HepG2 (cell line): ENCODE results near the gene ENKUR. TPM values are rescaled to one million over a fixed set of nuclear protein-coding genes. Genes with fewer than 3 reads are reported as not detected.

ENCODE experiments used
- HMGXB3 ChIP-seq: sonication (generic); formaldehyde crosslinking; IDR thresholded peaks from 2 replicates; pipeline ENCODE4 v1.4.0; 2020; ENCODE audit warnings: missing genetic modification reagents, borderline replicate concordance
- KAT8 ChIP-seq: IDR thresholded peaks from 2 replicates; pipeline ENCODE4 v1.6.1; 2016; ENCODE audit warnings: missing genetic modification reagents, missing compliant biosample characterization
- MLLT10 ChIP-seq: sonication (generic); formaldehyde crosslinking; IDR thresholded peaks from 2 replicates; pipeline ENCODE4 v1.4.0; 2020; ENCODE audit warnings: missing genetic modification reagents
- MYPOP ChIP-seq: sonication (generic); formaldehyde crosslinking; IDR thresholded peaks from 2 replicates; pipeline ENCODE4 v1.8.1; 2023; ENCODE audit warnings: mild to moderate bottlenecking, moderate library complexity, missing genetic modification reagents
- NFKB2 ChIP-seq: sonication (generic); formaldehyde crosslinking; IDR thresholded peaks from 2 replicates; pipeline ENCODE4 v1.4.0; 2020; ENCODE audit warnings: missing genetic modification reagents, borderline replicate concordance
- POLR2G ChIP-seq: fragments of 200-400 bp; formaldehyde crosslinking; IDR thresholded peaks from 2 replicates; pipeline ENCODE4 v1.6.1; 2018; ENCODE audit warnings: mild to moderate bottlenecking, low read depth, low read length, moderate library complexity
- TARDBP ChIP-seq: sonication (generic); formaldehyde crosslinking; IDR thresholded peaks from 2 replicates; pipeline ENCODE4 v1.8.0; 2022; ENCODE audit warnings: mild to moderate bottlenecking, missing genetic modification reagents
- ZBTB14 ChIP-seq: sonication (generic); formaldehyde crosslinking; IDR thresholded peaks from 2 replicates; pipeline ENCODE4 v1.4.0; 2020; ENCODE audit warnings: missing genetic modification reagents
- ZBTB21 ChIP-seq: sonication (generic); formaldehyde crosslinking; IDR thresholded peaks from 2 replicates; pipeline ENCODE4 v1.4.0; 2020; ENCODE audit warnings: missing genetic modification reagents
- ZBTB46 ChIP-seq: sonication (generic); formaldehyde crosslinking; IDR thresholded peaks from 2 replicates; pipeline ENCODE4 v1.4.0; 2020; ENCODE audit warnings: mild to moderate bottlenecking, missing genetic modification reagents, borderline replicate concordance
- ZFP36L1 ChIP-seq: sonication (generic); formaldehyde crosslinking; IDR thresholded peaks from 2 replicates; pipeline ENCODE4 v1.8.0; 2022; ENCODE audit warnings: mild to moderate bottlenecking, missing genetic modification reagents, moderate library complexity
- ZNF142 ChIP-seq: sonication (generic); formaldehyde crosslinking; IDR thresholded peaks from 2 replicates; pipeline ENCODE4 v1.4.0; 2020; ENCODE audit warnings: missing genetic modification reagents
- ZNF549 ChIP-seq: sonication (generic); formaldehyde crosslinking; IDR thresholded peaks from 2 replicates; pipeline ENCODE4 v1.5.0; 2020; ENCODE audit warnings: missing genetic modification reagents
- ZNF816 ChIP-seq: sonication (generic); formaldehyde crosslinking; IDR thresholded peaks from 2 replicates; pipeline ENCODE4 v1.8.0; 2022; ENCODE audit warnings: missing genetic modification reagents, mild to moderate bottlenecking, borderline replicate concordance
- ZSCAN21 ChIP-seq: sonication (generic); formaldehyde crosslinking; IDR thresholded peaks from 2 replicates; pipeline ENCODE4 v1.8.0; 2022; ENCODE audit warnings: mild to moderate bottlenecking, missing genetic modification reagents, moderate library complexity, borderline replicate concordance
- polyA plus RNA-seq, 8 experiments: library from polyadenylated mRNA; depleted of rRNA in 3 of 8; stranded (reverse) in 7 of 8; unstranded in 1 of 8; fragments of >200 nt; fragmentation: Illumina TruSeq in 4 of 8; extraction: Trizol in 4 of 8; gene quantifications; 2 replicates each; pipeline versions ENCODE4 v1.2.1 to v1.2.3, GENCODE V29; 2011 to 2016; ENCODE audit warnings: low read depth in 4 of 8, missing spikeins in 1 of 8, mixed read lengths in 1 of 8; ENCODE audit not compliant: insufficient read depth in 1 of 8
- total RNA-seq, 5 experiments: library from RNA; depleted of rRNA; stranded (reverse); fragments of >200 nt; fragmentation: Illumina TruSeq; extraction: Trizol; gene quantifications; 2 replicates each; pipeline ENCODE4 v1.2.3, GENCODE V29; 2016; ENCODE audit warnings: low read depth in 1 of 5

The ENKUR gene
- total and polyA plus RNA-seq, 2 of the 13 experiments (the other 11 are each of a cell fraction or from before 2014, with no cell fraction given), result 0.15 TPM

GRCh38 chr10:25017154-25017590, 1.2 kb upstream of the ENKUR start (continued):
- TF ChIP-seq ZBTB14 (CRISPR knock-in tag), result no peak
- 0 out of 2 replicates have a peak, but pooled peaks have one; percentile 1 for TF ChIP-seq TARDBP (CRISPR knock-in tag)
- no peak for TF ChIP-seq ZNF142 (CRISPR knock-in tag)
- TF ChIP-seq HMGXB3, result 0 out of 2 replicates have a peak, but pooled peaks have one; percentile 13
- 0 out of 2 replicates have a peak, but pooled peaks have one; percentile 2 for TF ChIP-seq ZFP36L1 (CRISPR knock-in tag)
- TF ChIP-seq ZNF549, result no peak
- no peak for TF ChIP-seq ZBTB21
- peak; percentile 0; the same call in 1 of the 2 replicates for TF ChIP-seq ZSCAN21 (CRISPR knock-in tag)
- TF ChIP-seq MYPOP (CRISPR knock-in tag), result no peak; the same call in 1 of the 2 replicates
- TF ChIP-seq POLR2G, result peak; percentile 58; the same call in 1 of the 2 replicates
- peak; percentile 11; the same call in 1 of the 2 replicates for TF ChIP-seq KAT8 (CRISPR knock-in tag)
- TF ChIP-seq NFKB2, result no peak
- no peak for TF ChIP-seq ZBTB46 (CRISPR knock-in tag)
- TF ChIP-seq MLLT10, result no peak
- peak; percentile 19; the same call in 1 of the 2 replicates for TF ChIP-seq ZNF816 (CRISPR knock-in tag)
